SU-DHL-6 (cell line): ENCODE results near the gene CBL.

Source experiments
- H2AFZ ChIP-seq: fragments of 200-600 bp; sonication (generic); 2 replicates; pipeline ENCODE4 v1.6.1; 2014; ENCODE audit warnings: low read depth, mild to moderate bottlenecking, moderate library complexity, mixed read lengths, antibody characterized with exemption, low read length; ENCODE audit not compliant: severe bottlenecking
- H3F3A ChIP-seq: fragments of 200-600 bp; shearing (Covaris generic); 2 replicates; pipeline ENCODE4 v1.6.0; 2016; ENCODE audit warnings: antibody characterized with exemption, mild to moderate bottlenecking; ENCODE audit not compliant: insufficient read depth
- H3K27ac ChIP-seq: fragments of 200-600 bp; sonication (generic); 2 replicates; pipeline ENCODE4 v1.5.1; 2016; ENCODE audit warnings: low read depth, mild to moderate bottlenecking, low read length, moderate library complexity, mixed read lengths
- H3K27me3 ChIP-seq: fragments of 200-600 bp; sonication (generic), shearing (Covaris generic); 2 replicates; pipeline ENCODE4 v1.6.0; 2014; ENCODE audit warnings: mild to moderate bottlenecking, low read length
- H3K36me3 ChIP-seq: fragments of 200-600 bp; sonication (generic); 2 replicates; pipeline ENCODE4 v1.6.1; 2014; ENCODE audit warnings: mild to moderate bottlenecking, low read length, mixed read lengths
- H3K4me2 ChIP-seq: fragments of 300-600, 200-600 bp; shearing (Covaris generic), sonication (generic); 2 replicates; pipeline ENCODE4 v1.6.0; 2014; ENCODE audit warnings: low read length, low read depth, mild to moderate bottlenecking; ENCODE audit not compliant: poor library complexity, severe bottlenecking
- H3K4me3 ChIP-seq: fragments of 200-600 bp; sonication (generic); 2 replicates; pipeline ENCODE4 v1.5.1; 2014; ENCODE audit warnings: antibody characterized with exemption, low read length, mild to moderate bottlenecking, mixed read lengths; ENCODE audit not compliant: insufficient read depth, poor library complexity, severe bottlenecking
- H3K79me2 ChIP-seq: fragments of 200-600 bp; sonication (generic); 2 replicates; pipeline ENCODE4 v1.6.1; 2014; ENCODE audit warnings: mild to moderate bottlenecking, low read length, moderate library complexity; ENCODE audit not compliant: insufficient read depth
- H3K9ac ChIP-seq: fragments of 200-600 bp; sonication (generic); 2 replicates; pipeline ENCODE4 v1.7.0; 2014; ENCODE audit warnings: mild to moderate bottlenecking, low read length
- H3K9me2 ChIP-seq: fragments of 200-600 bp; sonication (generic); replicated peaks from 2 replicates; pipeline ENCODE4 v1.6.1; 2014; ENCODE audit warnings: low read length; ENCODE audit not compliant: insufficient read depth
- H3K9me3 ChIP-seq: fragments of 200-600 bp; sonication (generic); 2 replicates; pipeline ENCODE4 v1.6.1; 2014; ENCODE audit warnings: low read length, mixed read lengths; ENCODE audit not compliant: insufficient read depth
- H4K20me1 ChIP-seq: fragments of 200-600 bp; sonication (generic); 2 replicates; pipeline ENCODE4 v1.6.1; 2014; ENCODE audit warnings: low read depth, mild to moderate bottlenecking, antibody characterized with exemption, low read length, moderate library complexity, mixed read lengths
- CTCF ChIP-seq: fragments of 200-600 bp; sonication (generic); IDR thresholded peaks from one replicate; pipeline ENCODE4 v1.5.1; 2017; ENCODE audit warnings: antibody characterized with exemption, mild to moderate bottlenecking, low read length, moderate library complexity; ENCODE audit not compliant: insufficient read depth, poor library complexity, severe bottlenecking
- EZH2phosphoT487 ChIP-seq: fragments of 200-600 bp; sonication (generic), shearing (Covaris generic); conservative IDR thresholded peaks from 2 replicates; pipeline ENCODE4 v1.6.1; 2018; ENCODE audit warnings: mild to moderate bottlenecking, antibody characterized with exemption, low read length, moderate library complexity, mixed read lengths

The CBL gene

DNA sequence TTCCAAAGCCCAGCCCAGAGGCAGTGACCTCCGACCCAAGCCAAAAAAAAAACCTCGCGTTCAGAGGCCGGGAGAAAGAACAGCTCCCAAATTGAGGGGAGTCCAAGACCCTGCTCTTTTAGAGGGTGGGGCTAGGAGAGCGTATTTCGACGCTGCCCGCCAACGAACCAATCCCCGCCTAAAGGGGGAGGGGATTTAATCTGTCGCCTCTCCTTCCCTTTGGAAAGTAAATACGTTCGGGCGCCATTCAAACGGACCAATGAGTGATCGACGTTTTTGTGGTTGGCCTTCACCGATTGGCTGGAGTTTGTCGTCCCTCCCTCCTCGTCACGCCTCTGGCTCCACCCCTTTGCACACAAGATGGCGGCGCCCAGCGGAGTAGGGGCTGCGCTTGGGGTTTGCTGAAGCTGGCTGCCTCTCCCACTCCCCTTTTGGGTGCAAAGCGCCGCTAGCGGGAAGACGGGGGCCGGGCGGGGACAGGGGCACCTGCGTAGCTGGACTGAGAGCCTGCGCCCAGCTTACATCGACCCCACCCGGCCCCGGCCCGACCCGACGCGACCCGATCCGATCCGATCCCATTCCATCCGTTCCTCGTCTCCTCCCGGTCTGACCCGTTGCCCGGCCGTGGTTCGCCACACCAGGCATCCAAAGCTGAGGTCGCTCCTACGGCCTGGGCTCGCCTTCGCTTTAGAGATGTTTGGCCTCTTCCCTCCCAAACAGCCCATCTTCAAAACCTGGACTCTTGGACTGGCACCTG is 128.2 kb downstream of the CBL start, which contains the start of gene RNF26:
RNF26 (plus strand) TSS at position 354 of the 757 bp plus-strand sequence. CDS start 596 bp downstream, outside the sequence.
- Histone ChIP-seq H2AFZ (peak within 1 kb of the TSS; percentile 72), H3K9ac (peak within 1 kb of the TSS; percentile 74), H3K27me3 (no peaks in the 10 kb centered on the region), H3K27ac (peak within 1 kb of the TSS; percentile 30), H3K4me2 (peak within 1 kb of the TSS; percentile 55), H3F3A (peaks cover 4% of the 10 kb centered on the region; the same call in 1 of the 2 replicates), H3K9me3 (no peaks in the 10 kb centered on the region), H4K20me1 (no peaks in the 10 kb centered on the region), H3K79me2 (peaks cover 6% of the 10 kb centered on the region; the same call in 1 of the 2 replicates), H3K4me3 (peak within 1 kb of the TSS; percentile 50), H3K36me3 (no peaks in the 10 kb centered on the region), H3K9me2 (no peaks in the 10 kb centered on the region)
- no peak for TF ChIP-seq CTCF
- no peak for TF ChIP-seq EZH2phosphoT487

DNA sequence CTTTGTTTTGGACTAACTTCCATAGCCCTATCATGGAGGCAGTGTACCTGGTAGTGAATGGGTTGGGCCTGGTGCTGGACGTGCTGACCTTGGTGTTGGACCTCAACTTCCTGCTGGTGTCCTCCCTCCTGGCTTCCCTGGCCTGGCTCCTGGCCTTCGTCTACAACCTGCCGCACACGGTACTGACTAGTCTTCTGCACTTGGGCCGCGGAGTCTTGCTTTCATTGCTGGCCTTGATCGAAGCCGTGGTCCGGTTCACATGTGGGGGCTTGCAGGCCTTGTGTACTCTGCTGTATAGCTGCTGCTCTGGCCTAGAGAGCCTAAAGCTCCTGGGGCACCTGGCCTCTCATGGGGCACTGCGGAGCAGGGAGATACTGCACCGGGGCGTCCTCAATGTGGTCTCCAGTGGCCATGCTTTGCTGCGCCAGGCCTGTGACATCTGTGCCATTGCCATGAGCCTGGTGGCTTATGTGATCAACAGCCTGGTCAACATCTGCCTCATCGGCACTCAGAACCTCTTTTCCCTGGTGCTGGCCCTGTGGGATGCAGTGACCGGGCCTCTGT is 129.0 kb downstream of the CBL start:
- Histone ChIP-seq H4K20me1 (no peaks in the 10 kb centered on the region), H3K27me3 (no peaks in the 10 kb centered on the region), H3F3A (peaks cover 4% of the 10 kb centered on the region; the same call in 1 of the 2 replicates), H3K36me3 (no peaks in the 10 kb centered on the region), H3K27ac (peak overlapping the region; percentile 21; the same call in 1 of the 2 replicates), H2AFZ (no peak overlapping the region), H3K4me2 (peak overlapping the region; percentile 54), H3K9me3 (no peaks in the 10 kb centered on the region), H3K79me2 (peaks cover 6% of the 10 kb centered on the region; the same call in 1 of the 2 replicates), H3K9me2 (no peaks in the 10 kb centered on the region), H3K4me3 (peak overlapping the region; percentile 50), H3K9ac (peak overlapping the region; percentile 74)
- TF ChIP-seq EZH2phosphoT487 (no peak), CTCF (no peak)

GRCh38 chr11:119335655-119336543 is 129.8 kb downstream of the CBL start:
- Histone ChIP-seq H3K27me3 (no peaks in the 10 kb centered on the region), H3K36me3 (no peaks in the 10 kb centered on the region), H3F3A (peaks cover 4% of the 10 kb centered on the region; the same call in 1 of the 2 replicates), H4K20me1 (no peaks in the 10 kb centered on the region), H3K4me2 (no peak overlapping the region), H3K9me2 (no peaks in the 10 kb centered on the region), H3K27ac (no peak overlapping the region), H3K79me2 (peaks cover 6% of the 10 kb centered on the region; the same call in 1 of the 2 replicates), H3K9ac (no peak overlapping the region), H3K9me3 (no peaks in the 10 kb centered on the region), H2AFZ (no peak overlapping the region), H3K4me3 (no peak overlapping the region)
- TF ChIP-seq EZH2phosphoT487 = no peak
- no peak for TF ChIP-seq CTCF
